TTC549 (cell line): ENCODE data around the gene STK24.

Experiments used
- FAIRE-seq: peaks from 2 replicates; lab custom pipeline; 2012; peaks lifted over from hg19 to GRCh38; lab: Jason Lieb, UNC

Gene STK24

GRCh38 chr13:98509271-98510155 is 67.4 kb downstream of the STK24 start:
- no peak for FAIRE-seq

GRCh38 chr13:98508685-98509084 is 68.2 kb downstream of the STK24 start:
- no peak for FAIRE-seq

GRCh38 chr13:98508280-98508679 is 68.6 kb downstream of the STK24 start:
- no peak for FAIRE-seq

- FAIRE-seq: no peak
These were observed 69.6 kb downstream of the STK24 start for GRCh38 chr13:98507282-98507797.

GRCh38 chr13:98506728-98507230 is 70.1 kb downstream of the STK24 start:
- FAIRE-seq: no peak

- FAIRE-seq: no peak
These were observed 70.6 kb downstream of the STK24 start for GRCh38 chr13:98506322-98506721.

GRCh38 chr13:98505217-98505616 is 71.7 kb downstream of the STK24 start:
- no peak for FAIRE-seq

- no peak for FAIRE-seq
These were observed 72.4 kb downstream of the STK24 start for GRCh38 chr13:98504371-98504963.

GRCh38 chr13:98504029-98504351 is 72.9 kb downstream of the STK24 start:
- no peak for FAIRE-seq

- no peak for FAIRE-seq
These were observed 73.5 kb downstream of the STK24 start for GRCh38 chr13:98503175-98504028.

- FAIRE-seq: no peak
These were observed 75.9 kb downstream of the STK24 start for GRCh38 chr13:98500963-98501421.

GRCh38 chr13:98496966-98497365 is 79.9 kb downstream of the STK24 start:
- FAIRE-seq: no peak

GRCh38 chr13:98496479-98496791 is 80.5 kb downstream of the STK24 start:
- no peak for FAIRE-seq

- no peak for FAIRE-seq
These were observed 81.1 kb downstream of the STK24 start for GRCh38 chr13:98495627-98496478.

- FAIRE-seq: no peak
These were observed 82.1 kb downstream of the STK24 start for GRCh38 chr13:98494769-98495168.

- FAIRE-seq: no peak
These were observed 83.7 kb downstream of the STK24 start for GRCh38 chr13:98493042-98493712.

GRCh38 chr13:98492335-98493041 is 84.4 kb downstream of the STK24 start:
- FAIRE-seq: no peak

GRCh38 chr13:98490866-98491265 is 86.0 kb downstream of the STK24 start:
- no peak for FAIRE-seq

- no peak for FAIRE-seq
These were observed 86.6 kb downstream of the STK24 start for GRCh38 chr13:98490195-98490836.
